Measurements from ENCODE around the gene CNTNAP2.

Gene CNTNAP2

DNA sequence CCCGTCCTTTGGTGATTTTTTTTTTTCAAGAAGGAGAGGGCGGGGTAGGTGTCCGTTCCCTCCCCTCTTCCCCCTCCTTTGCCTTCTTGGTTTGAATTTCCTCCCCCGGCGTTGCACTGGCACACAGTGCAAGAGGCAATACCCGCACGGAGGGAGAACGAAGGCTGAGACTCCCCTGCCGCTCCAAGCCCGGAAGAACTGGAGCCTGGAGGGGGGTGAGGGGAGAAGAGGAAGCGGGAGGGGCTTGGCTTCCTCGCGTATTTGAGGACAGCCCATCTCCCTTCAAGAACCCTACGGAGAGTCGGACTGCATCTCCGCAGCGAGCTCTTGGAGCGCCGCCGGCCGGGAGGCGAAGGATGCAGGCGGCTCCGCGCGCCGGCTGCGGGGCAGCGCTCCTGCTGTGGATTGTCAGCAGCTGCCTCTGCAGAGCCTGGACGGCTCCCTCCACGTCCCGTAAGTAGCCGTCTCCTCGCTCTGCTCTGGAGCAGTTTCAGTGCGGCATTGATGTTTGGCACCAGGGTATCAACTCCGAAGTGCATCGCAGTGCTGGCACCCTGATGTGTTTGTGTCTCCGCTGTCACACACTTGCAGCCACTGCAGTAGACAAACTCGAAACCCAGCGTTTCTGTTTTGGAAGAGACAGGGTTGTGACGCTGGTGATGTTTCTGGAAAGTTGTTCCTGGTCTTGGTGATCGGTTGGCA is at the start of gene CNTNAP2:
CNTNAP2 (plus strand) TSS at position 281 of the 702 bp plus-strand sequence; CDS start at position 357, 76 bp downstream.
- peak; percentile 97 for DNase-seq

DNA sequence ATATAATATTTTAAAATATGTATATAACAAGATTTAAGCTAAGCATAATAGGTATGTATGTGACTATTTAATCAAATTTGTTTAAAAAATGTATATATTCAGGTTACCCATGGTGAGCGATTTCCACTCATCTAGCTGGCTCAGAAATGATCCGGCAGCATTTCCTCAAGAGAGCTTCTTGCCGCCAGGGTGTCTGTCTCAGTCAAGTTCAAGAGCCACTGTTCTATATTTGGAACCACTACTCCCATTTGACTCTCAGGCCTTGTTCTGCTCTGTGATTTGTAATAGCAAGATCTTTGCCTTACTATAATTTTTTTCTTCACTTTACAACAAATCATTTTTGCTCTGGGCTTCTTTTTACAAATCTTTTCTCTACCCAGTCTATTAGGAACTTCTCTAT is 48.7 kb upstream of the CNTNAP2 start:
- no peak for DNase-seq

DNA sequence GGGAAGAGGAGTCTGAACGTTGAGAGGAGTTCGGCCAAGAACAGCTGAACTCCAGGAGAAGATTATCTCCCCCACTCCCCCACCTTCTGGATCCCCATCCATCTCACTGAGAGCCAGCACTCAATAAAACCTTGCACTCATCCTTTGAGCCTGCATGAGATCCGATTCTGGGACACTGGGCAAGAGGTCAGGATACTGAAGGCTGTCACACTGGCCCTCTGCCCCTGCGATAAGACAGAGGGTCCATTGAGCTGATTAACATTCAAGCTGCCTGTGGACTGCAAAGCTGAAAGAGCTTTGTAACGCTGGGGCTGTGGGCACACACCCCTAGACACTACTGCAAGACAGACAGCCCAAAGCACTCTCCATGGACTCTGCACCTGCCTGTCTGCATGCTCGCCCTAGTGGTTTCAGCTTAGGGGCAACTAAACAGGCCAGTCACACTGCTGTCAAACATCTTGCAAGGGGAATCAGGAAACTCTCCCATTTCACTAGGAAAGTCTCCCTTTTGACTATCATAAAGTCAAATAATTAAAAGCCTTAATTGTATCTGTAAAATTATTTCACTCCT is 42.3 kb upstream of the CNTNAP2 start:
- DNase-seq, result no peak

DNA sequence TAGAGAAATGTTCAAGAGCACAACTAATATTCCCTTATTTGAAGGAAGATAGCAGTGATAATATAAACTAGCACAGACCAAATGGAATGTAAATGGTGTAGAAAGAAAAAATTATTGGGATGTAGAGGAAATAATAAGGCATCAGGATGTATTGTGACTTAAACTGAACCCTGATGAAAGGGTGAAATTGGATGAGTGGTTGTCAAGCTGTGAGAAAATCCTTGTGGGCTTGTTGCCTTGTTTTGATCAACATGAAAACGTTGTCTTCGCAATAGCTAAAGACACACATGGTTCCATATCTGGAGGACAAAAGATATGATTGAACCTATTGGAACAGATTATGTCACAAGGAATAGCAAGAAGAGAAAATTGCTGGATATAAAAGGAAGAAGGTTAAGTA is 40.3 kb upstream of the CNTNAP2 start:
- DNase-seq, result no peak

DNA sequence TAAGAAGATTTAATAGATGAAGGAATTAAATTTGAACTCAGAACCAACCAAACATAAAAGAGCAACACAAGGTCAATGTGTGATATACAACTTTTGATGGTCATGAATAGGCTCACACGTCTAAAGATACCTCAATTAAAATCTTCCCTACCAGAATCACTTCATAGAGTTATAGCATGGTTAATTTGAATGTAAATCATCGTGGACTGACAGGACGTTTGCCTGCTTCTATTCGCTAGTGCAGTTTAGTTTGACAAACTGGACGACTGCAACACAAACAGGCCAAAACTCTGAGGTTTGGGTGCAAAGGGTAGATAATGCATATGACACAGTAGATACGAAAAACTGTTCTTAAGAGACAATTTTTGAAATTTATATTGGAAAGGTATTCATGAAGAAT is 32.5 kb upstream of the CNTNAP2 start:
- DNase-seq, result no peak

DNA sequence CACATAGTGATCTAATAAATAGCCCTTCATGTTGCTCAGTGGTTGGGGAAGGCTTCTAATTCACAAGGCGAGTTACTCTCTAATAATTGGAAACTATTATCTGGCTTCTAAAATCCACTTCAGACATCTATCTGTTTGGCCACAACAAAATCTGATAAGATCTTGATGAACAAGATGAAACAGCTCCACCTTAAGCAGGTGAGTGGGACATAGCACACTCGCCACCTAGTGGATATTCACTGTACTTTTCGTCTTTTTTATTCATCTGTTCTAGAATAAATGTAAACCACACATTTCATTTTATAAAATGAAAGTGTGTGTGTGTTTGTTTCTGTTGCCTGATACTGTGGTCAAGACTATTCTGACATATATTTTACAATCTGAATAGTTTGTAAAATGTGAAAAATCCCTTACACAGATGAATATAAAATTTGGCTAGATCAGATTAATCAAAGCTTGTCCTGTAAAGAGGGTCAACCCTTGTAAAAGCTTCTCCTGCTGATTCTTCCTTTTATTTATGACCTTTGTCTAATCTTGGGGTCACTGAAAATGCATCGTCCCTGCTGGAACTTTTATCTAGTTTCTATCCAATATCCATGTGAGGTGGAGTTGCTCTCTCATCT is 26.5 kb upstream of the CNTNAP2 start:
- DNase-seq, result peak; percentile 52

DNA sequence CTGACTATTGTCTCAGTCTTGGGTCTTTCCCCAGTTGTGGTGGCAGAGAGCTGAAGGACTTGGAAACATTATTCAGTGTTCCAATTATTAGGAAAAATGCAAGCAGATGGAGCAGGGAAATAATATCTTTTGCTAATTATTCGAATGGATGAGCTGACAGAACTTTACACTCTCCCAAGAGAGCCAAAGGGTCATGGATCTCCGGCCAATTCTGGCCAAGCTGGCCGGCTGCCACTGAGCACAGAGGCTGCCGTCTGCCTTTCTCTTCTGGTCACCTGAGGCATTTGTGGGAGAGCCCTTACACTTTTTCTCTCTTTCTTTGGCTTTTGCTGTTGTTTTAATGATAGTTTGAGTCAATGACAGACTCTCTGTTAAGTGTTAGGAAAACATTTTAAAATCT is 22.2 kb upstream of the CNTNAP2 start:
- no peak for DNase-seq

DNA sequence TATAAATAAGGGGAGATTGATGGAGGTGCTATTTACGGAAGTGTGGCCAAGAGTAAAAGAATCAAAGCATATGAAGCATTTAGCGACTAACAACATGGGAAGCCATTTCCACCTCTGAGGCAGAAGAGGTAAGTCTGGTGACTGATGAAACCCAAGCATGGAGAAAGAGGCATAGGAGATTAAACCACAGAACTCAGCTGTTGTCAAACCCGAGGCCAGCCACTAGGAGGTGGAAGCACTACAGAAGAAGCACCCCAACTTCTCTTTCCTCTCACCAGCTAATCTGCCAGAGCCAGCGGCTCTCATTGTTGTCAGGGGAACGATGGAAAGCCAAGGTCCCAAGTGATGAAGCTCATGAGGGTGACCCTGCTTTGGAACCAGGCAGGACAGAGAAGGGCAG is 19.6 kb upstream of the CNTNAP2 start:
- DNase-seq, result no peak

DNA sequence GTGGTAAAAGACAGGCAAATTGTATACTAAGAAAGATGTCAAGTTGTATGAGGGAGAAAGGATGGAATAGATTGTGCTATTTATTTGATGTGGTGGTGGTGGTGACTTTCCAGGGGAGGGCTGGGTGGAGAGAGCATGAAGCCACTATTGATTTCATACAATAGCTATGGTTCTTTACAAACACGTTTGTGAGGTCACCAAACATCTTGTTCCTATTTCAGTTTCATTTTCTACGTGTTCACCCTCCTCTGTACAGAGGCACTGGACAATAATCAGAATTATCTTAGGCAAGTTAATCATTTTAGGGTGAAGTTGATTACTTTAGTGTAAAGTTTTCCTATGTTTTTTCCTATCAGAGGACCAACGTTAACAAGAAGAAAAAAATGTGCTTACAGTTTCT is 10.3 kb upstream of the CNTNAP2 start:
- DNase-seq, result no peak

DNA sequence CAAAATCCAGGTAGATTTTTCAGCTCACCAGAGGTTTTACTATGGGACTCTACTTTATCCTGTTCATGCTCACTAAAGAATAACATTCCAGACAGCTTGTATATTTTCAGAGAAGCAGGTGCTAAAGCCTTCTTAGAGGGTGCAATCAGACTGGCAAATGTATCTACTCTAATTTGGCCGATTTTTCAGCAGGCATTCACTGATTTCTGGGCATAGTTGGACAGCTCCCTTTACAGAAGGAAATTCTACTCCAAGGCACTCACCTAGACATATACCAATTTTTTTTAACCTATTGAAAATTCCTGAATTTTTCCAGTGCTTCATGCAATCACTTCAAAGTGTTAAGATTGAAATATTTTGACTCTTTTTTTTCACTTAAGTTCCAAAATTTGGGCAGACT is 3.8 kb upstream of the CNTNAP2 start:
- no peak for DNase-seq

DNA sequence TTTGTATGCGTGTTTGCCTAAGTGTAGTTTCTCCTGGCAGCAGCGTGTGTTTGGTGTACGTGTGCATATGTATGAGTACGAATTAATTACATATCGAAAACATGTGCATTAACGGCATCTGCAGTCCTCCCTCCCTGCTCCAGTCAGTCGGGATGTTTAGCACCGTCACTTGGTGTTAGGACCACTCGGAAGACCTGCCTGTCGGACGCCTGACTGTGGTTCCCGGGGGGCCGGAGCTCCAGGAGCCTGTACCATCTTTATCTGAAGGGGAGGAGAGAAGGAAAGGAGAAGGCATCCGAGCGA is 1.1 kb upstream of the CNTNAP2 start:
- no peak for DNase-seq

DNA sequence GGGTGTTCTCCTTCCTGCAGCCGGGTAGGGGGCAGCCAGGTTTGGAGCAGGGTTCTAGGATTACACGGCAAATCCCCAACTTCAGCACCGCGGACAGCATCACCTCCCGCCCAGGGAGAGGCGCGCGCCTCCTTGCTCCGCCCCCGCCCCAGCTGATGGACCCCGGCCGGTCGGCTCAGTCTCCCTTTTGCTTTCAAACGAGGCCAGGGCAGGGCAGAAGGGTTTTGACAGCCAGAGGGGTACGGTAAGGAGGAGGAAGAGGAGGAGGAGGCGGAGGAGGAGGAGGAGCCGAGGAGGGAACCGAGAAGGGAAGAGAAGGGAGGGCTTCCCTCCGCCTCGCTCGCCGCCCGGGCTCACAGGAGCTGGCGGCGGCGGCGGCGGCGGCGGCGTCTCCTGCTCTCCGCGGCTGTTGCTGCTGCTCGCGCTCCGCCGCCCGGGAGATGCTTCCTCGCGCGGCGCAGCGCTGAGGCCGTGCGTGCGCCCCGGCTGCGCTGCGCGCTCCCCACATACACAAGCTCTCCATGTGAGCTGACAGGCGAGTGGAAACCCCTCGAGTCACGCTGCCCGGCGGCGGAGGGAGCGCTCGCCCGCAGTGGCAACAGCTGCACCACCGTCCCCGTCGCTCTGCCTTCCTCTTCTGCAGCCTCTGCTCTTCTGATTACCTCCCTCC is 615 bp upstream of the CNTNAP2 start:
- DNase-seq, result peak; percentile 78

DNA sequence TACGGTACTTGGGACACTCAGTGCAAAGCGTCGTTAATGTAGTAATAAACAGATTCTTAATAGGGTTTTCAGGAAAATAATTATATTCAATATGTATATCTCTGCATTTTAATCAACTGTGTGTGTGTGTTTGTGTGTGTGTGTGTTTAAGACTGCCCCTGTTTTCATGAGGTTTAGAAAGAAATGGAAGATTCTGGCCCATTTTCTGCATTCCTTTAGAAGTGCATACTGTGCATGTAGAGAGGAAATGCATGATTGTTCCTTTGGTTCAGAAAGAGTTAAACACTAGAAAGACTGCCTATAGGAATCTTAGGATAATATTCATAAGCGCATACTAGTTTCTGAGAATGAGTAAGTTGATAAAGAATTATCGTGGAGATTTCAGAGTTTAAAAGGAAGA is 975 bp downstream of the CNTNAP2 start:
- DNase-seq, result no peak

DNA sequence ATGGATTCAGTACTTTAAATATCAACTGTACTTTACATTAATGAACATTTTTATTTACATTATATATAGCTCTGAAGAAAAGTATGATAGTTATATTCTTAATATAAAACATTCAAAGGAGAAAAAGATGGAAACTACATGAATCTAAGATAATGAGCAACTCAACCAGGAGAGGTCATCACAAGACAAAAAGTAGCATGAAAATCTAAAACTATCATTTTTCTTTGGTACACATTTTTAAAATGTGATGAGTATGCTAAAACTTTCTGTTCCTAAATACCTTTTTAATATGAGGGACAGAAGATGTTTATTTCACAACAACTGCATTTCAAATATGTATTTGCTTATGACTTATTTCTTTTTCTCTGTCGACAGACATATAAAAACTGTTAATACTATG is 2.4 kb downstream of the CNTNAP2 start:
- no peak for DNase-seq

DNA sequence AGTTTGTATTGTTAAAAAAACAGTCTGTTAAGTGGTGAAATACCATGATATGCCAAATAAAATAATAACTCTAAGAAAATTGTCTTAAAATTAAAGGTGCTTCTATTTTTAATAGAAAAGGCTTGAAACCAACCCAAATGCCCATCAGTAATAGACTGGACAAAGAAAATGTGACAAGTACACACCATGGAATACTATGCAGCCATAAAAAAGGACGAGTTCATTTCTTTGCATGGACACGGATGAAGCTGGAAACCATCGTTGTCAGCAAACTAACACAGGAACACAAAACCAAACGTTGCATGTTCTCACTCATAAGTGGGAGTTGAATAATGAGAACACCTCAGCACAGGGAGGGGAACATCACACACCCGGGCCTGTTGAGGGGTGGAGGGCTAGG is 7.1 kb downstream of the CNTNAP2 start:
- no peak for DNase-seq

DNA sequence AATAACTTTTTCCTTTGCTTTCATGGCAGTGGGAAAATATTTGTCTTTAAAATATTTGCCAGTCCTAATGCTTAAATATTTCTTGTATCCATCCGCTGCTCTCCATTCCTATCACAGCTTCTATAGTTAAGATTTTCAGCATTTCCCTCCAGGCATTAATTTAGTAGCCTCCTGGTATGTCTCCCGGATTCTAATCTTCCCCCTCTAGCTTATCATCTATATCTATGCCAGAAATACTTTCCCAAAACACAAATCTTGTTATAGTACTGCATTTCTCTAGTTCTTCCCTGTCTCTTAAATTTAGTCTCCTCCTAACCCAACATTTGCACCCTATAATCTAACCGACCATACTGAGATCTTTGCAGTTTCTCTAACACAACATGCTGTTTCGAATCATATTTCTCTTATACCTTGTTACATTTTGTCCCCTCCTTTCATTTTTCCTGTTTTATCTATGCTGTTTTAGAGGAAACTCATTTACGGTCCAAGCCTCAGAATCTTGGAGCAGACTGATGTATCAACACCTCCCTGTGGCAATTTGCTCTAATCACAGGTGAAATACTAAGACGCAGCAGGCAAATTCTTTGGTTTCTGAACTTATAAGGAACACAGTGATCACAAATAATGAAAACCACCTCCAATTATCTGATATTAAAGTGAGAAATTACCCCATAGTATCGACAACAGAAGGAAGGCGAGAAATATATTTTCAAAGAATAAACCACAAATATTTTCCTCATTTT is 10.3 kb downstream of the CNTNAP2 start:
- no peak for DNase-seq

DNA sequence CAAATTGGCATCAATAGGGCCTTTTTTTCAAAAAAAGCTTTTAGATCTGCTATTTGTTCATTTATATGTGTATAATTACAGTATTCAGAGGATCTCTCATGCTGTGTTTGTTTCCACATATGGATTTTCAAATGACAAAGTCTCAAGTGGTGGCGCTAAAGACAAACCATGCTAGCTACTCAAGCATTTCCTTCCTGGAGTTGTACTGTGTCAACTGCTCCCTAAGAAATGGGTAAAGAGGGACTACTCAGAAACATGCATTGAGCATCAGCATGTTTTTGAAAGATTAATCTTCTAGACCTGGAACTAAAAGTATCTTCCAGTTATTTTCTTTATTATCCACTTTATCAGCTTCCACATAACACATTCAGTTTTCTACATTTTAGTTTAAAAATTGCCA is 12.7 kb downstream of the CNTNAP2 start:
- DNase-seq, result no peak

DNA sequence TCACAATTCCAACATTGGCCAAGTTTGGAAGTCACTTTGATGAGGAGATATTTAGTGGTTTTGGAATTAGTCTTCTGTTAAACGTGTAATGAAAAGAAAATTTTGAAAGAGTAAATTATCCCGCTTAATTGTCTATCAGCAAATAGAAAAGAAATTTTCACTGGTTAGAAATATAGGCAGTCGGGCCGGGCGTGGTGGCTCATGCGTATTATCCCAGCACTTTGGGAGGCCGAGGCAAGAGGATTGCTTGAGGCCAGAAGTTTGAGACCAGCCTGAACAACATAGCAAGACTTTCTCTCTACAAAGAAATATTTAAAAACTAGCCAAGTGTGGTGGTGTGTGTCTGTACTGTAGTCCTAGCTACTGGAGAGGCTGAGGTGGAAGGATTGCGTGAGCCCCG is 13.4 kb downstream of the CNTNAP2 start:
- DNase-seq, result no peak

DNA sequence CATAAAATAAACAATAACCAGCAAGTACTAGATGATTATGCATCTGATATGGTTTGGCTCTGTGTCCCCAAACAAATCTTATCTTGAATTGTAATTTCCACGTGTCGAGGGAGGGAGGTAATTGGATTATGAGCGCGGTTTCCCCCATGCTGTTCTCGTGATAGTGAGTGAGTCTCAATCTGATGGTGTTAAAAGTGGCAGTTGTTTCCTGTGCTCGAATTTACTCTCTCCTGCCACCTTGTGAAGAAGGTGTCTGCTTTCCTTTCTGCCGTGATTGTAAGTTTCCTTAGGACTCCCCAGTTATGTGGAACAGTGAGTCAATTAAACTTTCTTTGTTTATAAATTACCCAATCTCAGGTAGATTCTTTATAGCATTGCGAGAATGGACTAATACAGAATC is 15.1 kb downstream of the CNTNAP2 start:
- no peak for DNase-seq

DNA sequence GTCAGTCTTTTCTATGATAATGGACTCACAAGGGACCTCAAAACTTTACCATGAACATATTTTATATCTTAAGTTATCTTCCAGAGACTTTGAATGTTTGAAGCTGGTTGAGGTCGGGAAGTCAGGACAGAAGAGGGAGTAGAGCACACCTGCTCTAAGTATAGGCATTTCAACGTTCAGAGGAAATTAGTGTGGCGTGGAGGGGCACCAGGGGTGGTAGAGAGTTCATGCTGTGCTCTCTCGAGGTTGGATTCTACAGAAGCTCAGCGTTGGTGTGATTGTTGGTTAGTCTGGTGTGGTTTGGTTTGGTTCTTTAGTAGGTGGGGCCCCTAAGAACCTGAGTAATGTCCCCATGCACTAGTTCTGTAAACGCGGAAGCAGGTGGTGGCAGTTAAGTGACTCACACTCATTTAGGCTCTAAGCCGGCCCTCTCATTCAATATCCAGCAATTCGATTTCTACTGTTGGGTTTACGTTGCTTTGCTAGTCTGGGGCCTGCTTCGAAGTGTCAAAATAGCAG is 19.8 kb downstream of the CNTNAP2 start:
- DNase-seq, result no peak

DNA sequence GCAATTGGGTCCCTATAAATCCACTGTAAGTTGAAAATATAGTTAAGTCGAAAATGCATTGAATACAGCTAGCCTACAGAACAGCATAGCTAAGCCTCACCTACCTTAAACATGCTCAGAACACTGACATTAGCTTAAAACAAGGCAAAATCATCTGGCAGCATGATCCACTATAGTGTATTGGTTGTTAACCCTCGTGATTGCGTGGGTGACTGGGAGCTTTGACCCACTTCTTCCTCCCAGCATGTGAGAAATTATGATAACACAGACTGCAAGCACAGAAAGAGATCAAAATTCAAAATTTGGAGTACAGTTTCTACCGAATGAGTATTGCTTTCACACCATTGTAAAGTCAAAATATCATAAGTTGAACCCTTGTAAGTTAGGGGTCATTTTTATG is 22.3 kb downstream of the CNTNAP2 start:
- DNase-seq, result no peak

DNA sequence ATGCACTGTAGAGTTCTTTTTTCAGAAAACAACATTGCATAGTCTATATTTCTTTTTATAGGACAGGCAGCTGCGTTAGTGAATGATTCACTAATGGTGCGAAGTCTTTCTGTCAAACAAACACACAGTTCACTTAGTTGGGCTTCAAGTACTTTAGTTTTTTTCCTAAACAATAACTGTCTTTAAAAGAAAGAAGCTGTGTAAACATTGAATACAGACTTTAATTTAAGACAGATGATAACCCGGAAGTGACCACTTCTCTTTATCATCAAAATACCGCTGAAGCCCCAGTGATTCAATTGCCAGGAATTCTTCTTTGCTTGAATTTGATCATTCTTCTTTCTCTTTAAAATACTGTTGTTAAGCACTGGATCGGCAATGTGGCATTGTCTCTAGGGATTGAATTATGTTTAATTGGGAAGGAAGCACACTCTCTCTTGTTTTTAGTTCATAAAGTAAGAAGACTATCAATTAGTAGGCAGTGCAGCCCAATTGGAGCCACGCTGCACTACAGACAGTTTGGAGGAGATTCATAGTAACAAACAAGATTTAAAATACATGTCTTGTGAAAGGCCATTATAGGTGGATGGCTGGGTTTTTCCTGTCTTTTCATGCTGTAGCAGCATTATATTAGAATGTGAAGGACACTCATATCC is 30.4 kb downstream of the CNTNAP2 start:
- no peak for DNase-seq

DNA sequence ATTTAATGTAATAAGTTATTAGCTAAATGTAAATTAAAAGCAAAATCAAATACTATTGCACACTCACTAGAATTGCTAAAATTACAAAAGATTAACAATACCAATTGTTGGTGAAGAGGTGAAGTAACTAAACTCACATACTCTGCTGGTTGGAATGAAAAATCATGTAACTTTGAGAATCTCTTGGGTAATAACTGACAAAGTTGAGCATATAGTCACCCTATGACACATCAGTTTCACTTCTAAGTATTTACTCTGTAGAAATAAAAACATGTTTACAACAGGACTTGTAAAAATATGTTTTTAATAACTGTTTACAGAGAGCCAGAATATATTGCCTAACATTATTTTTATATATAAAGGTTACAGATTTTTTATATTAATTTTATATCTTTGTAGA is 33.6 kb downstream of the CNTNAP2 start:
- DNase-seq, result no peak

All from NCI-H2171 (cell line).